HG02970 (cell line): ENCODE data around the gene NBPF1.
"Not testable (repeated sequence)": the region's sequence is repeated elsewhere in the genome, so short reads cannot be mapped to it uniquely, and the experiment has no call there.

Experiments used
- ATAC-seq: cut with Tn5 transposase; IDR thresholded peaks from one replicate; pipeline ENCODE4 v1.9.1; 2021; ENCODE audit warnings: mild to moderate bottlenecking, moderate library complexity, moderate number of reproducible peaks; ENCODE audit not compliant: unreplicated experiment, low FRiP score

Gene NBPF1

GRCh38 chr1:16557034-16557433 is 56.3 kb downstream of the NBPF1 start:
- ATAC-seq, result not testable (repeated sequence)

GRCh38 chr1:16553244-16553643 is 60.1 kb downstream of the NBPF1 start:
- ATAC-seq, result not testable (repeated sequence)

GRCh38 chr1:16550212-16550918 is 63.0 kb downstream of the NBPF1 start:
- ATAC-seq, result not testable (repeated sequence)

GRCh38 chr1:16549545-16549944 is 63.8 kb downstream of the NBPF1 start:
- not testable (repeated sequence) for ATAC-seq

- not testable (repeated sequence) for ATAC-seq
Observed at GRCh38 chr1:16547502-16548241, 65.7 kb downstream of the NBPF1 start.

GRCh38 chr1:16545682-16546095 is 67.7 kb downstream of the NBPF1 start:
- not testable (repeated sequence) for ATAC-seq

GRCh38 chr1:16540421-16540893 is 72.9 kb downstream of the NBPF1 start:
- not testable (repeated sequence) for ATAC-seq

GRCh38 chr1:16537528-16537927 is 75.8 kb downstream of the NBPF1 start:
- ATAC-seq, result not testable (repeated sequence)

GRCh38 chr1:16536796-16537195 is 76.6 kb downstream of the NBPF1 start:
- ATAC-seq, result not testable (repeated sequence)

- not testable (repeated sequence) for ATAC-seq
Observed at GRCh38 chr1:16535898-16536297, 77.5 kb downstream of the NBPF1 start.

- ATAC-seq, result not testable (repeated sequence)
Observed at GRCh38 chr1:16535487-16535886, 77.9 kb downstream of the NBPF1 start.

GRCh38 chr1:16534829-16535456 is 78.4 kb downstream of the NBPF1 start:
- ATAC-seq, result not testable (repeated sequence)

- not testable (repeated sequence) for ATAC-seq
Observed at GRCh38 chr1:16534239-16534828, 79.0 kb downstream of the NBPF1 start.

- not testable (repeated sequence) for ATAC-seq
Observed at GRCh38 chr1:16532235-16532991, 81.0 kb downstream of the NBPF1 start.

- ATAC-seq, result not testable (repeated sequence)
Observed at GRCh38 chr1:16528338-16528737, 85.0 kb downstream of the NBPF1 start.

- ATAC-seq, result not testable (repeated sequence)
Observed at GRCh38 chr1:16525769-16526168, 87.6 kb downstream of the NBPF1 start.

GRCh38 chr1:16521679-16522078 is 91.7 kb downstream of the NBPF1 start:
- ATAC-seq, result not testable (repeated sequence)

GRCh38 chr1:16521288-16521583 is 92.1 kb downstream of the NBPF1 start:
- no peak for ATAC-seq

GRCh38 chr1:16520435-16521287 is 92.7 kb downstream of the NBPF1 start:
- not testable (repeated sequence) for ATAC-seq
